Measurements from ENCODE around the gene MOGAT3.

DNA sequence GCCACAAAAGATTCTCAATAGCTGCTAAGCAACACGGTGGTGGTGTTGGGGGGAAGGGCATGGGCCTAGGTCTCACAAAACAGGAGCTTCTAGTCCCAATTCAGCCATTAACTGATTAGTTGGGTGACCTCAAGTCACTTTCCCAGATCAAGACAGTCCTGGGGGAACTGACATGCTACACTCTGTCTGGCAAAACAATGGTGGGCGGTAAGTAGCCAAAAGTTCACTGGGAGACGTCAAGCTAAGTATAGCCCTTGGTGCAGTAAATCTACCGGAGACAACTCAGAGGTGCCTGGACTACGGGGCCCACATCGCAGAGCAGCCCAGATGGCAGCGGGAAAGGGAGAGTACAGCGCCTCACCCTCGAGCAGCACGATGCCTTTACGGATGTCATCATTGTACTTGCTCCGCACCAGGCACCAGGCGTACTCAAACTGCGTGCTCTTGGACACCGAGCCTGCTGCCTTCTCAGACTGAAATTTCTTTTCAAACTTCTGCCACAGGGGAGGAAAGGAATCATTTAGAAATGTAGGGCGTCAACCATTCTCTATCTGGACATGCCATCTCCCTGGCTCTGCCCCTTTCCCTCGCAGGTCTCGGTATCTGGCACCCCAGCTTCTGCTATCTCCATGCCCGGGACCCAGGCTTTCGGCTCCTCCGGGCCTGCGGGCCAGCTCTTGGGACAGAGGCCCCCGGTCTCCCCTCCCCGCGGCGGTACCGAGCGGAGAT is 43.0 kb upstream of the MOGAT3 start:
- TF ChIP-seq ZFX (IDR thresholded peaks at IDR 0.05; ENCODE audit: borderline replicate concordance) = no peak
- TF ChIP-seq, protein P1, sequence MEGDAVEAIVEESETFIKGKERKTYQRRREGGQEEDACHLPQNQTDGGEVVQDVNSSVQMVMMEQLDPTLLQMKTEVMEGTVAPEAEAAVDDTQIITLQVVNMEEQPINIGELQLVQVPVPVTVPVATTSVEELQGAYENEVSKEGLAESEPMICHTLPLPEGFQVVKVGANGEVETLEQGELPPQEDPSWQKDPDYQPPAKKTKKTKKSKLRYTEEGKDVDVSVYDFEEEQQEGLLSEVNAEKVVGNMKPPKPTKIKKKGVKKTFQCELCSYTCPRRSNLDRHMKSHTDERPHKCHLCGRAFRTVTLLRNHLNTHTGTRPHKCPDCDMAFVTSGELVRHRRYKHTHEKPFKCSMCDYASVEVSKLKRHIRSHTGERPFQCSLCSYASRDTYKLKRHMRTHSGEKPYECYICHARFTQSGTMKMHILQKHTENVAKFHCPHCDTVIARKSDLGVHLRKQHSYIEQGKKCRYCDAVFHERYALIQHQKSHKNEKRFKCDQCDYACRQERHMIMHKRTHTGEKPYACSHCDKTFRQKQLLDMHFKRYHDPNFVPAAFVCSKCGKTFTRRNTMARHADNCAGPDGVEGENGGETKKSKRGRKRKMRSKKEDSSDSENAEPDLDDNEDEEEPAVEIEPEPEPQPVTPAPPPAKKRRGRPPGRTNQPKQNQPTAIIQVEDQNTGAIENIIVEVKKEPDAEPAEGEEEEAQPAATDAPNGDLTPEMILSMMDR (IDR thresholded peaks at IDR 0.05) = peak; percentile 99; the same call in 1 of the 2 replicates
